ENCODE measurements around the gene DUS3L. TPM values are rescaled to one million over a fixed set of nuclear protein-coding genes. Genes with fewer than 3 reads are reported as not detected.

The DUS3L gene
- total RNA-seq, 3 donors from 2014 or later (not counting 1 experiment from before 2014, with no cell fraction given): 116 to 140 (median 128) TPM

GRCh38 chr19:5825178-5825577 is 34.2 kb upstream of the DUS3L start:
- H3K27ac Mint-ChIP-seq: no peak overlapping the region

GRCh38 chr19:5824751-5825150 is 33.8 kb upstream of the DUS3L start:
- no peak overlapping the region for H3K27ac Mint-ChIP-seq
- TF ChIP-seq, protein P1, sequence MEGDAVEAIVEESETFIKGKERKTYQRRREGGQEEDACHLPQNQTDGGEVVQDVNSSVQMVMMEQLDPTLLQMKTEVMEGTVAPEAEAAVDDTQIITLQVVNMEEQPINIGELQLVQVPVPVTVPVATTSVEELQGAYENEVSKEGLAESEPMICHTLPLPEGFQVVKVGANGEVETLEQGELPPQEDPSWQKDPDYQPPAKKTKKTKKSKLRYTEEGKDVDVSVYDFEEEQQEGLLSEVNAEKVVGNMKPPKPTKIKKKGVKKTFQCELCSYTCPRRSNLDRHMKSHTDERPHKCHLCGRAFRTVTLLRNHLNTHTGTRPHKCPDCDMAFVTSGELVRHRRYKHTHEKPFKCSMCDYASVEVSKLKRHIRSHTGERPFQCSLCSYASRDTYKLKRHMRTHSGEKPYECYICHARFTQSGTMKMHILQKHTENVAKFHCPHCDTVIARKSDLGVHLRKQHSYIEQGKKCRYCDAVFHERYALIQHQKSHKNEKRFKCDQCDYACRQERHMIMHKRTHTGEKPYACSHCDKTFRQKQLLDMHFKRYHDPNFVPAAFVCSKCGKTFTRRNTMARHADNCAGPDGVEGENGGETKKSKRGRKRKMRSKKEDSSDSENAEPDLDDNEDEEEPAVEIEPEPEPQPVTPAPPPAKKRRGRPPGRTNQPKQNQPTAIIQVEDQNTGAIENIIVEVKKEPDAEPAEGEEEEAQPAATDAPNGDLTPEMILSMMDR (IDR thresholded peaks at IDR 0.05): no peak
- peaks cover 26% of the 10 kb centered on the region for H3K4me1 ChIP-seq (ENCODE audit: control insufficient read depth, insufficient read depth, low read length)
- H3K9me3 ChIP-seq (ENCODE audit: control insufficient read depth, insufficient read depth, low read length): no peaks in the 10 kb centered on the region
- no peaks in the 10 kb centered on the region for H3K36me3 Mint-ChIP-seq
- H3K9me3 Mint-ChIP-seq: no peaks in the 10 kb centered on the region
- H3K4me1 Mint-ChIP-seq: peaks cover 15 to 20% of the 10 kb centered on the region in 2 donors
- H3K27me3 ChIP-seq (ENCODE audit: control insufficient read depth, insufficient read depth, low read length): no peaks in the 10 kb centered on the region
- intact Hi-C loops (cut with micrococcal nuclease): no loop called here
- no peaks in the 10 kb centered on the region for H3K36me3 ChIP-seq (ENCODE audit: control insufficient read depth, insufficient read depth, low read length)
- H3K4me3 ChIP-seq (ENCODE audit: low read length): no peak overlapping the region
- no peak overlapping the region for H3K27ac ChIP-seq (ENCODE audit: low read length)
- H3K4me3 Mint-ChIP-seq: no peak overlapping the region
- peaks cover 0 to 8% of the 10 kb centered on the region in 2 donors for H3K27me3 Mint-ChIP-seq (ENCODE audit: low read depth in 2 of 2)
- 96% methylated on average over 10 of the region's 10 CpGs for WGBS (ENCODE audit: insufficient coverage)
- DNase-seq: peak in 1 of 2 donors; percentile 5
- no peak for ATAC-seq

More at GRCh38 chr19:5825178-5825577, 34.2 kb upstream of the DUS3L start:
- Histone ChIP-seq H3K36me3 (ENCODE audit: control insufficient read depth, insufficient read depth, low read length) (no peaks in the 10 kb centered on the region), H3K27me3 (ENCODE audit: control insufficient read depth, insufficient read depth, low read length) (no peaks in the 10 kb centered on the region), H3K4me3 (ENCODE audit: low read length) (no peak overlapping the region), H3K27ac (ENCODE audit: low read length) (no peak overlapping the region), H3K4me1 (ENCODE audit: control insufficient read depth, insufficient read depth, low read length) (peaks cover 26% of the 10 kb centered on the region), H3K9me3 (ENCODE audit: control insufficient read depth, insufficient read depth, low read length) (no peaks in the 10 kb centered on the region)
- intact Hi-C loops (cut with micrococcal nuclease): no loop called here
- no peak for ATAC-seq
- Mint-ChIP-seq H3K4me1 (peaks cover 15 to 20% of the 10 kb centered on the region in 2 donors), H3K27me3 (ENCODE audit: low read depth in 2 of 2) (peaks cover 0 to 8% of the 10 kb centered on the region in 2 donors), H3K36me3 (no peaks in the 10 kb centered on the region), H3K4me3 (no peak overlapping the region), H3K9me3 (no peaks in the 10 kb centered on the region)
- 94% methylated on average over 20 of the region's 21 CpGs for WGBS (ENCODE audit: insufficient coverage)
- TF ChIP-seq, protein P1 (IDR thresholded peaks at IDR 0.05): no peak
- no peak for DNase-seq

DNA sequence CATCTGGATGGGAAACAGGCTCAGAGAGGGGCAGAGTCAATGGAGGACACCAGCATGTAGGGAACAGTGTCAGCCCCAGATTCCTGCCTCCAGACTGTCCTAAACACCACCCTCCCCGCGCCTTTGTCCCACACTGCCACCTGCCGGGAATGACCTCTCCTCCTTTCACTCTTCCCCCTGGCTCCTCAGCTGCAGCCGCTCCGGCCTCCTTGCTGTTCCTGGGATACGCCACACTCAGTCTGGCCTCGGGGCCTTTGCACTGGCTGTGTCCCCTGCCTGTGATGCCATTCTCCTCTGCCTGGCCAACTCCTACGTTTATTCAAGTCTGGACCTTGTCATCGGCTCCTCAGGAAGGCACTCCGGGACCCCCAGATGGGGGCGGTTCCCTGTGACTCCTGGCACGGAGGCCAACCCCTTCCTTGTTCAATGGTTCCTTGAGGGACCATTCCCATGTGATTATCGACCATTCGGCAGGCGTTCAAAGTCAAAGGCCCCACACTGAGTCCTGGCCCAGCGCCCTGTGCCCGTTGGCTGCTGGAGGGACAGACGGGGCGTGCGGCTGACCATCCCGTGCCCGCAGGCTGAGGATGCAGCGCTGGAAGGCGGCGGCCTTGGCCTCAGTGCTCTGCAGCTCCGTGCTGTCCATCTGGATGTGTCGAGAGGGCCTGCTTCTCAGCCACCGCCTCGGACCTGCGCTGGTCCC is 32.8 kb upstream of the DUS3L start:
- DNase-seq: no peak
- Mint-ChIP-seq H3K36me3 (no peaks in the 10 kb centered on the region), H3K4me1 (peaks cover 14 to 18% of the 10 kb centered on the region in 2 donors), H3K4me3 (no peak overlapping the region), H3K27ac (no peak overlapping the region), H3K9me3 (no peaks in the 10 kb centered on the region), H3K27me3 (ENCODE audit: low read depth in 2 of 2) (peaks cover 0 to 8% of the 10 kb centered on the region in 2 donors)
- WGBS (ENCODE audit: insufficient coverage): 91% methylated on average over 30 of the region's 30 CpGs
- no peaks in the 10 kb centered on the region for H3K27me3 ChIP-seq (ENCODE audit: control insufficient read depth, insufficient read depth, low read length)
- no peaks in the 10 kb centered on the region for H3K9me3 ChIP-seq (ENCODE audit: control insufficient read depth, insufficient read depth, low read length)
- intact Hi-C loops (cut with micrococcal nuclease): no loop called here
- peaks cover 18% of the 10 kb centered on the region for H3K4me1 ChIP-seq (ENCODE audit: control insufficient read depth, insufficient read depth, low read length)
- H3K27ac ChIP-seq (ENCODE audit: low read length): no peak overlapping the region
- no peaks in the 10 kb centered on the region for H3K36me3 ChIP-seq (ENCODE audit: control insufficient read depth, insufficient read depth, low read length)
- TF ChIP-seq, protein P1 (IDR thresholded peaks at IDR 0.05): no peak
- H3K4me3 ChIP-seq (ENCODE audit: low read length): no peak overlapping the region
- ATAC-seq: no peak
